Activated CD4-positive, alpha-beta T cell treated with anti-CD3 and anti-CD28 coated beads for 36 hours (primary cell): ENCODE data around the gene SPINK1. TPM values are rescaled to one million over a fixed set of nuclear protein-coding genes. Genes with fewer than 3 reads are reported as not detected.
A peak's percentile ranks its signal among the peaks of the same experiment; 100 is the strongest.

ENCODE experiments used
- ATAC-seq: fragments of 200-7000 bp; cut with Tn5 transposase; one replicate; pipeline ENCODE4 v1.10.0; 2021; ENCODE audit warnings: mild to moderate bottlenecking, moderate library complexity
- CTCF ChIA-PET: fragments of 350-600 bp; sonication (Branson Sonifier 250); formaldehyde crosslinking; loops from one replicate; lab custom pipeline; 2021; ENCODE audit warnings: antibody characterized with exemption; lab: Charles Lee
- POLR2A ChIA-PET: fragments of 350-600 bp; sonication (Branson Sonifier 250); formaldehyde crosslinking; loops from one replicate; lab custom pipeline; 2021; ENCODE audit warnings: antibody characterized with exemption, inconsistent platforms; lab: Charles Lee
- DNase-seq: peaks from one replicate; pipeline ENCODE4 v3.0.0-alpha.2; 2020
- H3K27ac Mint-ChIP-seq: one replicate; pipeline ENCODE4 v1.8.0; 2021; ENCODE audit warnings: mixed read lengths
- H3K27me3 Mint-ChIP-seq: one replicate; pipeline ENCODE4 v1.8.0; 2021; ENCODE audit warnings: mixed read lengths
- H3K36me3 Mint-ChIP-seq: one replicate; pipeline ENCODE4 v1.8.0; 2021; ENCODE audit warnings: low read depth, mixed read lengths
- H3K4me1 Mint-ChIP-seq: one replicate; pipeline ENCODE4 v1.8.0; 2021; ENCODE audit warnings: mixed read lengths
- H3K4me3 Mint-ChIP-seq: one replicate; pipeline ENCODE4 v1.8.0; 2021; ENCODE audit warnings: mild to moderate bottlenecking, moderate library complexity, mixed read lengths
- H3K9me3 Mint-ChIP-seq: one replicate; pipeline ENCODE4 v1.8.0; 2021; ENCODE audit warnings: low read depth, mixed read lengths
- intact Hi-C, 2 experiments: fragments of 100-400 bp; cut with DNase I in 1 of 2; cut with micrococcal nuclease in 1 of 2; formaldehyde crosslinking; loops; one replicate each; pipeline versions ENCODE4 v1.14.2 to v1.15.1; 2022 to 2024; cut with DNase I, micrococcal nuclease
- total RNA-seq, 2 experiments: library from RNA; stranded (reverse); gene quantifications; one replicate each; pipeline ENCODE4 v1.2.3, GENCODE V29; 2021

The SPINK1 gene
- total RNA-seq, 2 experiments from 2014 or later: not detected

GRCh38 chr5:147780924-147781573 lies 50.4 kb downstream of the SPINK1 start:
- DNase-seq (no peak), ATAC-seq (no peak)
- intact Hi-C loops: no loop called here
- Mint-ChIP-seq H3K27ac (peak overlapping the region; percentile 40), H3K27me3 (no peaks in the 10 kb centered on the region), H3K4me3 (peak overlapping the region; percentile 55), H3K4me1 (peaks cover 14% of the 10 kb centered on the region), H3K9me3 (peaks cover 2% of the 10 kb centered on the region), H3K36me3 (peaks cover 4% of the 10 kb centered on the region)
- CTCF ChIA-PET: interaction anchor here (0.6 to 1.4 kb wide), 3 partner anchors 14 to 119 kb away, joined by 3 to 4 read pairs (median 3); no protein-coding TSS in a partner anchor
- POLR2A ChIA-PET: no interaction called here

DNA sequence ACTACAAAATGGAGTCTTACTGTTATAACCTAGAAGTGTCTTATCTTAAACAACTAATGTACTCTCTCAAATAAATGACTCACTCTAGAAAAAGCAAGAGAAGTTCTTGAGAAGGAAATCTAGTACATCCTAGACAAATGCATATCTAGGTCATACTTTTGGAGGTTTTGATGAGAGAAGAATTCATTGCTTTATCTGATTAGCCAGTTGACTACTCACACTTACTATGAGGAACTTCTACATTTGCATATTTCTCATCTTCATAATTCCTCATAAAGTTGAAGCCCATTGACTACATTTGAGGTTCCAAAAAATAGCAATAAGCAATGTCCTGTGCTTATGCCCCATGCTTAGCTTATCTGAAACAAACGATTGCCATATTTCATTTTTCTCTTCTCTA lies 51.8 kb downstream of the SPINK1 start:
- H3K27me3 Mint-ChIP-seq: no peaks in the 10 kb centered on the region
- DNase-seq: no peak
- no peak overlapping the region for H3K4me3 Mint-ChIP-seq
- intact Hi-C loops: no loop called here
- H3K27ac Mint-ChIP-seq: no peak overlapping the region
- H3K36me3 Mint-ChIP-seq: peaks cover 4% of the 10 kb centered on the region
- ChIA-PET POLR2A (no interaction called here), CTCF (interaction anchor here (0.6 to 1.4 kb wide), 2 partner anchors 13 to 152 kb away, joined by 3 to 4 read pairs; no protein-coding TSS in a partner anchor)
- H3K9me3 Mint-ChIP-seq: peaks cover 2% of the 10 kb centered on the region
- ATAC-seq: no peak
- H3K4me1 Mint-ChIP-seq: peaks cover 14% of the 10 kb centered on the region

DNA sequence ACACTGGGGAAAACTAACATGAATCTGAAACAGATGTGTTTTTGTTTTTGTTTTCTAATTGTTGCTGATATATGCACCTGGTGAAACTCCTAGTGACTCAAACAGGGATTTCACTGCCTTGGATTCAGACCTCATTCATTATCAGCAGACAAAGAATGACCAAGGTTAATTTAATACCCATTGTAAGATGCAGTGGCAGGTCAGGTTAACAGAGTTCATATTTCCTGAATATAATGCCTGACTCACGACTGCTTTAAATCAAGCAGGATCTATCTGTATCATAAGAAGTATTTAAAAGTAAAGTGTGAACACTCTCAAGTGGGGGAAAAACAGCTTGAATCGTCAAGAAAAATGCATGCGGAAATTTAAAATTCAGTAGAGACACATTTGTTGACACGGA lies 54.5 kb downstream of the SPINK1 start:
- intact Hi-C loops: no loop called here
- Mint-ChIP-seq H3K4me3 (no peak overlapping the region), H3K9me3 (peaks cover 2% of the 10 kb centered on the region), H3K27me3 (no peaks in the 10 kb centered on the region), H3K4me1 (peaks cover 9% of the 10 kb centered on the region), H3K27ac (no peak overlapping the region), H3K36me3 (peaks cover 4% of the 10 kb centered on the region)
- ATAC-seq (no peak), DNase-seq (no peak)
- POLR2A ChIA-PET: no interaction called here
- CTCF ChIA-PET: no interaction called here

Other genes starting within 250 kb of the SPINK1 start
- 1 to 10 TPM; 3.4 to 3.9 TPM for gene JAKMIP2, start 48.9 kb downstream of the SPINK1 start, total RNA-seq
- not detected for gene SCGB3A2, start 47.0 kb upstream of the SPINK1 start, total RNA-seq
- gene C5orf46, start 74.9 kb upstream of the SPINK1 start, total RNA-seq: not detected
- not detected for gene SPINK5, start 232.3 kb upstream of the SPINK1 start, total RNA-seq